Lower lobe of right lung (tissue), 2 donors: ENCODE results near the gene SPNS2. TPM values are rescaled to one million over a fixed set of nuclear protein-coding genes. Genes with fewer than 3 reads are reported as not detected.

Experiments
- ATAC-seq, 2 donors: fragments of 200-7000 bp; cut with Tn5 transposase; one replicate each; pipeline ENCODE4 v1.9.1; 2020 to 2022; ENCODE audit warnings: mild to moderate bottlenecking in 2 of 2, moderate library complexity in 2 of 2
- DNase-seq: peaks from one replicate; pipeline ENCODE4 v3.0.0-alpha.2; 2020
- H3K27ac ChIP-seq: fragments of 200-600 bp; one replicate; pipeline ENCODE4 v1.8.0; 2022
- H3K27me3 ChIP-seq: fragments of 200-600 bp; one replicate; pipeline ENCODE4 v1.8.0; 2022; ENCODE audit warnings: low read depth
- H3K36me3 ChIP-seq: fragments of 200-600 bp; one replicate; pipeline ENCODE4 v1.8.0; 2022; ENCODE audit warnings: mild to moderate bottlenecking
- H3K4me1 ChIP-seq: fragments of 200-600 bp; one replicate; pipeline ENCODE4 v1.8.0; 2022
- H3K4me3 ChIP-seq: fragments of 200-600 bp; one replicate; pipeline ENCODE4 v1.8.0; 2022; ENCODE audit warnings: mild to moderate bottlenecking
- H3K9me3 ChIP-seq: fragments of 200-600 bp; one replicate; pipeline ENCODE4 v1.8.0; 2022
- intact Hi-C: fragments of 100-400 bp; cut with DNase I; formaldehyde crosslinking; loops from one replicate; pipeline ENCODE4 v1.11.0; 2022
- total RNA-seq: library from RNA; stranded (reverse); fragmentation: NEBNext Ultra II Directional; extraction: Animal tissue kit (Norgen Biotek cat#: 25700); gene quantifications from one replicate; pipeline ENCODE4 v1.2.1, GENCODE V29; 2021
- TF ChIP-seq, protein P1 (sequence below): fragments of 200-600 bp; IDR thresholded peaks from one replicate; pipeline ENCODE4 v1.8.0; 2022; ENCODE audit warnings: antibody characterized with exemption, mild to moderate bottlenecking
- donor health status: DM: no; HTN: yes; CAD: no; lungs with severe emphysema.

Gene SPNS2
- total RNA-seq, 1 donor from 2014 or later, result 42.0 TPM

DNA sequence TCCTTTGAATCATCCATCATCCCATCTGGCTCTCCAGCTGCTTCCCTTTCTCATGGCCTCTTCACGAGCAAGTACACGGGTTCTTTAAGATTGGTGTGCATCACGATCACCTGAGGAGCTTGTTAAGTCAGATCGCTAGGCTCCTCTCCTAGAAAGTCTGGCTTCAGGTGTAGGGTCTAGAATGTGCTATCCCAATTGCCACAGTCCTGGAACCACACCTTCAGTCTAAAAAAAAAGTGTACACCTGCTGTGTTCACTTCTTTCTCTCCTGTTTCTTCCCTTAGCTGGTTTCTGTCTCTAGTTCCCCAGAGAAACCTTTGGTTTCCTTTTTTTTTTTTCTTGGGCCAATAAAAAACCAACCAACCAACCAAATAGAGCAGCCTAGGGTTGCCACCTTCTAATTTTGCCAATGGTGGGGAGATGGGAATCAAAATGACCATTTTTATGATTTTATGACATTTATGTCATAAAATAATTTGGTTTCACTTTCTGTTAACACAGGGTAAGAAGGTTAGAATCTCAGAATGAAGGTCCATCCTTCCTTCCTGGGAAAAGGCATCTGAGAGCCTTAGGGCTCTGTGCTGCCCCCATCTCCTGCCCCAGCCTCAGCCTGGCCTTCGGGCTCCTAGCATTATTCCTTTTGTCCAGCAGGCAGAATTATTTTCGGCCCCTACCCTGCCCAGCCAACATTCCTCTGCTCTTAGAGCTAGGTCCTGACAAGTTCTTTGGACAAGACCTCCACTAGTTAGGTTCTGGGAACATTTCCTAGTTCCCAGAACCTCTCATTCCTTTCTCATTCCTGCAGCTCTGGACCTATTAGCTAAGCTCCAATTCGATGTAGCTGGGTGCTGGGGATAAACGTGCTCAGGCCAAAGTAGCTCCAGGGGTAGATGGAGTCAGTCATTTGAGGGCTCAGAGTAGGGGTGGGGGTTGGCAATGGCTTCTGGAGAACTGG, 63.6 kb downstream of the SPNS2 start:
- H3K4me3 ChIP-seq, result no peak overlapping the region
- intact Hi-C loops, result loop anchor here (10.0 kb wide), 1 partner anchor 63 kb away; no protein-coding TSS in a partner anchor

DNA sequence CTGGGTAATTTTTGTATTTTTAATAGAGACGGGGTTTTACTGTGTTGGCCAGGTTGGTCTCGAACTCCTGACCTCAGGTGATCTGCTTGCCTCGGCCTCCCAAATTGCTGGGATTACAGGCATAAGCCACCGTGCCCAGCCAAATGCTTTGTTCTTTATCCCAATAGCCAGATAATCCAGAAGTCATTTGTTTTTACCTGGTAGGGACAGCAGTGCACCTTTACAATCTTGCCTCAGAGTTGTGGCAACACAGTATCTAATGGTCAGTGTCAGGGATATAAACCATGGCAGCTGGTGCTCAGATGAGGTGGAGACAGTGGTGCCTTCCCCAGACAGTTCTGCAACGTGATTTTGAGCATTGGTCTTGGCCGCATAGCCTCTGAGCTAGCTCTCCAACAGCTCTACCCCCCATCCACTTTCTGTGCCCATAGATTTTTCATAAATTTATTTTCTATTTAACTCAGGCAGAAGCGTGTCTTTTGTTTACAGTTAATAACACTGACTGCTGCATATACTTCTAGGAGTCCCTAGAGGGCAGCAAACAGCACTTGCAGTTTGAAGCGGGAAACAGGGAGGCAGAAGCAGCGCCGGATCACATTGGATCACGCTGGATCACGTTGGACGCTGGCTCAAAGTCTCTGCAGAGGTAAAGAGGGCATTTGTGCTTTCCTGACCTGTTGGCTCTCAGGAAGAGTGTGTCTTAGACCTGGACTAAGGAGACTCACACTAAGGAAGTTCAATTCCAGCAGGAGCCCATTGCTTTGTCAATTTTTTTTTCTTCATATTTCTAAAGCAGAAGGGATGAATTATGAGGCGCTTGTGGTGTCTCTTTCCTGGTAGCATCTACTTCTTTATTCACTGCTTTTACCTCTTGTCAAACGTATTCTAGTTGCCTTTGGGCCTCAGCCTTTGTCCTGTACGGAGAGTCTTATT, 66.8 kb downstream of the SPNS2 start:
- peak; percentile 73 for DNase-seq
- Histone ChIP-seq H3K9me3 (no peaks in the 10 kb centered on the region), H3K27ac (no peak overlapping the region), H3K4me3 (no peak overlapping the region), H3K4me1 (peaks cover 22% of the 10 kb centered on the region), H3K27me3 (no peaks in the 10 kb centered on the region), H3K36me3 (no peaks in the 10 kb centered on the region)
- intact Hi-C loops, result loop anchor here (10.0 kb wide), 1 partner anchor 59 kb away; no protein-coding TSS in a partner anchor
- peak; percentile 91 to 92 for ATAC-seq
- TF ChIP-seq, protein P1, sequence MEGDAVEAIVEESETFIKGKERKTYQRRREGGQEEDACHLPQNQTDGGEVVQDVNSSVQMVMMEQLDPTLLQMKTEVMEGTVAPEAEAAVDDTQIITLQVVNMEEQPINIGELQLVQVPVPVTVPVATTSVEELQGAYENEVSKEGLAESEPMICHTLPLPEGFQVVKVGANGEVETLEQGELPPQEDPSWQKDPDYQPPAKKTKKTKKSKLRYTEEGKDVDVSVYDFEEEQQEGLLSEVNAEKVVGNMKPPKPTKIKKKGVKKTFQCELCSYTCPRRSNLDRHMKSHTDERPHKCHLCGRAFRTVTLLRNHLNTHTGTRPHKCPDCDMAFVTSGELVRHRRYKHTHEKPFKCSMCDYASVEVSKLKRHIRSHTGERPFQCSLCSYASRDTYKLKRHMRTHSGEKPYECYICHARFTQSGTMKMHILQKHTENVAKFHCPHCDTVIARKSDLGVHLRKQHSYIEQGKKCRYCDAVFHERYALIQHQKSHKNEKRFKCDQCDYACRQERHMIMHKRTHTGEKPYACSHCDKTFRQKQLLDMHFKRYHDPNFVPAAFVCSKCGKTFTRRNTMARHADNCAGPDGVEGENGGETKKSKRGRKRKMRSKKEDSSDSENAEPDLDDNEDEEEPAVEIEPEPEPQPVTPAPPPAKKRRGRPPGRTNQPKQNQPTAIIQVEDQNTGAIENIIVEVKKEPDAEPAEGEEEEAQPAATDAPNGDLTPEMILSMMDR, result peak; percentile 78

More for the DNA sequence above, 63.6 kb downstream of the SPNS2 start:
- DNase-seq (no peak), ATAC-seq (no peak)
- H3K9me3 ChIP-seq, result no peaks in the 10 kb centered on the region
- H3K27me3 ChIP-seq, result no peaks in the 10 kb centered on the region
- peak overlapping the region; percentile 39 for H3K27ac ChIP-seq
- H3K36me3 ChIP-seq, result no peaks in the 10 kb centered on the region
- TF ChIP-seq, protein P1, result no peak
- peaks cover 23% of the 10 kb centered on the region for H3K4me1 ChIP-seq

DNA sequence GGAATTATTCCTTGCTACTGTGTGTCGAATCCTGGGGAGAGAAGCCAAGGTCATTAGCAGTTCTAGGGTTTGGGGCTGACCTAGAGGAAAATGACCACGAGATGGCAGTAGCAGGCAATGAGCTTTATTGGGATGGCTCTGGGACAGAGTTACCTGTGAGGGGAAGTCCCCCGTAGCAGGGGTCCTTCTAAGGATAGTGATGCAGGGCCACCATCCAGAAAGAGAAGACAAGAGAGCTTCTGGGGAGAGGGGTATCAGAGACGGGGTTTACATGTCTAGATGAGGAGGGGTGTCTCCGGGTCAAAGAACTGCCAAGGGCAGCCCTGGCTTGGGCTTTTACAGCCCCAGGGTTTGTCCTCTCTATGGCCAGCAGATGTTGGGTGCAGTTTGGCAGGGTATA, 68.1 kb downstream of the SPNS2 start:
- H3K36me3 ChIP-seq, result no peaks in the 10 kb centered on the region
- peak; percentile 39 for DNase-seq
- no peak overlapping the region for H3K4me3 ChIP-seq
- intact Hi-C loops, result loop anchor here (10.0 kb wide), 1 partner anchor 58 kb away; no protein-coding TSS in a partner anchor
- peaks cover 5% of the 10 kb centered on the region for H3K27me3 ChIP-seq
- H3K27ac ChIP-seq, result no peak overlapping the region
- no peaks in the 10 kb centered on the region for H3K9me3 ChIP-seq
- peaks cover 17% of the 10 kb centered on the region for H3K4me1 ChIP-seq
- TF ChIP-seq, protein P1, result peak; percentile 71
- peak; percentile 88 to 95 for ATAC-seq

DNA sequence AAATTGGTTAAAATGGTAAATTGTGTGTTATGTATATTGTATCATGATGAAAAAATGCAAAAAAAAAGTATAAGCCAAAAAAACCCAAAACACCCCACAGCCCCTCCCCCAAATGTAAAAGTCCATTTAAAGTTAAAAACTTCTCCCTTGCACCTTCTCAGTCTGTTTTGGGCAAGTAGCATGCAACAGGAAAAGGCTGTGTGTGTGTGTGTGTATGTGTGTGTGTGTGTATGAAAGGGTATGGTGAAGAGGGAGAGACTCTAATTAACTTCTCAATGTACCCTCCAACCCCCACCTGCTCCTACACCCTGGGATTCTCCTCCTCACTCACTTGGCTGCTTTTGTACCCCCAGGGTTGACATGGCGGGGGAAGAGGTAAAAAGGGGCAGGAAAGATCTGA, 70.9 kb downstream of the SPNS2 start:
- H3K36me3 ChIP-seq, result no peaks in the 10 kb centered on the region
- H3K4me3 ChIP-seq, result no peak overlapping the region
- TF ChIP-seq, protein P1, result no peak
- no peak overlapping the region for H3K27ac ChIP-seq
- DNase-seq, result no peak
- peaks cover 14% of the 10 kb centered on the region for H3K4me1 ChIP-seq
- ATAC-seq, result no peak
- H3K27me3 ChIP-seq, result peaks cover 5% of the 10 kb centered on the region
- H3K9me3 ChIP-seq, result no peaks in the 10 kb centered on the region
- intact Hi-C loops, result loop anchor here (10.0 kb wide), 1 partner anchor 55 kb away; no protein-coding TSS in a partner anchor

DNA sequence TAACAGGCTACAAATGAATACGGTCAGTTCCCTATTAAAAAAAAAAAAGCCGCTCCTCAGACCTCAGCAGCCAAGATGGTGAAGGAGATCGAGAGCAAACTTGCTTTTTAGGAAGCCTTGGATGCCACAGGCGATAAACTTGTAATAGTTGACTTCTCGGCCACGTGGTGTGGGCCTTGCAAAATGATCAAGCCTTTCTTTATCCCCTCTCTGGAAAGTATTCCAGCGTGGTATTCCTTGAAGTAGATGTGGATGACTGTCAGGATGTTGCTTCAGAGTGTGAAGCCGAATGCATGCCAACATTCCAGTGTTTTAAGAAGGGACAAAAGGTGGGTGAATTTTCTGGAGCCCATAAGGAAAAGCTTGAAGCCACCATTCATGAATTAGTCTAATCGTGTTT, 73.5 kb downstream of the SPNS2 start:
- Histone ChIP-seq H3K27ac (no peak overlapping the region), H3K4me1 (peaks cover 4% of the 10 kb centered on the region), H3K4me3 (no peak overlapping the region), H3K36me3 (no peaks in the 10 kb centered on the region), H3K27me3 (peaks cover 5% of the 10 kb centered on the region), H3K9me3 (no peaks in the 10 kb centered on the region)
- intact Hi-C loops, result no loop called here
- ATAC-seq (no peak), DNase-seq (no peak)
- TF ChIP-seq, protein P1, result no peak
